NCI-H1436 (cell line): ENCODE measurements around the gene ELOVL1.

Source experiments
- DNase-seq: peaks from one replicate; lab custom pipeline; 2025; lab: John Stamatoyannopoulos, UW

Gene ELOVL1

DNA sequence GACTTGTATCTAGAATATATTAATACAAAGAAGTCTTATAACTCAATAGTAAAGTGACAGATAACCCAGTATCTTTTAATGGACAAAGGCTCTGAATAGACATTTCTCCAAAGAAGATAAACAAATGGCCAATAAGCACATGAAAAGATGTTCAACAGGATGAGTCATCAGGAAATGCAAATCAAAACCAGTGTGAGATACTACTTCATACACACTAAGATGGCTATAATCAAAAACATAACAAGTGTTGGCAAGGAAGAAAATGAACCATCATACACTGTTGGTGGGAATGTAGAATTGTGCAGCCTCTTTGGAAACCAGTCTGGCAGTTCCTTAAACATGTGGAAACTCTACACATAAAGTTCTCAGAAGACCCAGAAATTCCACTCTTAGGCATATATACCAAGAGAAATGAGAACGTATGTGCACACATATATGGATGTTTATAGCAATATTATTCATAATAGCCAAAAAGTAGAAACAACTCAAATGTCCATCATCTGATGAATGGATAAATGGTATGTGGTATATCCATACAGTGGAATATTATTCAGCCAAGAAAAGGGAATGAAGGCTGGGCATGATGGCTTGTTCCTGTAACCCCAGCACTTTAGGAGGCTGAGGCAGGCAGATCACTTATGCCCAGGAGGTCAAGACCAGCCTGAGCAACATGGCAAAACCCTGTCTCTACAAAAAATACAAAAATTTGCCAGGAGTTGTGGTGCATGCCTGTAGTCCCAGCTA lies 40.1 kb downstream of the ELOVL1 start:
- no peak for DNase-seq

DNA sequence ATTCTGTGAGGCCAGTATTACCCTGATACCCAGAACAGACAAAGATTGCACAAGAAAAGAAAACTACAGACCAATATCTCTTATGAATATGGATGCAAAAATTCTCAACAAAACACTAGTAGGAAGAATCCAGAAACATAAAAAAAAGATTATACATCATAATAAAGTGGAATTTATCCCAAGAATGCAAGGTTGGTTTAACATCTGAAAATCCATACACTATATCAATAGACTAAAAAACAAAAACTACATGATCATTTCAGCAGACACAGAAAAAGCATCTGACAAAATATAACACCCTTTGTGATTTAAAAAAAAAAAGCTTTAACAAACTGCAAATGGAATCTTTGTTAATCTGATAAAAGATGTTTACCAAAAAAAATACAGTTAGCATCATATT lies 42.4 kb downstream of the ELOVL1 start:
- DNase-seq: no peak

DNA sequence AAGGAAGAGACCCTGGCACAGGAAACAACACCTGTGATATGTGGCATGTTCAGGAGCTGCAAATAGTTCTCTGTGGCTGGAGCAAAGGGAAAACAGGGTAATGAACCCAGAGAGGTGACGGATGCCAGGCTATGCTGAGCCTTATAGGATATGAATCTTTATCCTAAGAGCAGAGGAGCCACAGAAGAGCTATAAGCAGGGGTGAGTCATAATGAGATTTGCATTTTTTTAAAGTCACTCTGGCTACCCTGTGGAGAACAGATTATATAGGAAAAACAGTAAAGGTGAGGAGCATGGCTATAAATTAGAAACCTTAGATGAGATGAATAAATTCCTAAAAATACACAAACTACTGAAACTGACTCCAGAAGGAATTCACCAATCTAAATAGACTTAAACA lies 43.0 kb downstream of the ELOVL1 start:
- DNase-seq: no peak

- DNase-seq: no peak
Observed at GRCh38 chr1:43322506-43322905, 45.3 kb downstream of the ELOVL1 start.

- DNase-seq: no peak
Observed at GRCh38 chr1:43321331-43321891, 46.4 kb downstream of the ELOVL1 start.

DNA sequence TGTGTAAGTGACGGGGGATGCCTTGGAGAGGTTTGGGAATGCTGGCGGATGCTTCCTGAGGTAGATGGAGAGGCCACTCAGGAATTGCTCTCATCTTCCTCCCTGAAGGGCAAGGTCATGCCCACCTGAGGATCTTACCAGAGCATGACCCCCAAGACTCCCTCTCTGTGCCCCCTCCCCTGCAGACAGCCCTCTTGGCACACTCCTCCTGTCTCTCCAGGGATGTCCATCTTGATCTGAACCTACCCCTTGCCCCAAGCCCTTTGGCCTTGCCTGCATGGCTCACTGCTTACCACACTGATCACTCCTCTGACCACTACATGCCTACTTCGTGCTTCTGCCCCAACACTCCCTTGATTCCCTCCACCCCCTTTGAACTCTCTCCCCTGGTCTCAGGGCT lies 48.0 kb downstream of the ELOVL1 start:
- no peak for DNase-seq

DNA sequence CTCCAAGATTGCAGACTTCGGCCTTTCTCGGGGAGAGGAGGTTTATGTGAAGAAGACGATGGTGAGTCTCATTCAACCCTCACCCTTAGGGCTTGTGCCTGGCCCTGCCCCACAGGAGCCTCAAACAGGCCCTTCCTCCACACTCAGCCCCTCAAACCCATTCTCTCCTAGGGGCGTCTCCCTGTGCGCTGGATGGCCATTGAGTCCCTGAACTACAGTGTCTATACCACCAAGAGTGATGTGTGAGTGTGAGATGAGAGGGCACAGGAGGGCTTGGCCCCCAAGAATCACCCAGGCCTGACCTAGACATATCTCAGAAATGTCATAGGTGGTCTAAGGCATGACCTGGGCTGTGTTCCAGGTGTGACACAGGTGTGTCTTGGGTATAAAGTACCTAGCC lies 48.5 kb downstream of the ELOVL1 start:
- DNase-seq: no peak

- DNase-seq: no peak
Observed at GRCh38 chr1:43318831-43319230, 49.0 kb downstream of the ELOVL1 start.

- no peak for DNase-seq
Observed at GRCh38 chr1:43317817-43318471, 49.9 kb downstream of the ELOVL1 start.

DNA sequence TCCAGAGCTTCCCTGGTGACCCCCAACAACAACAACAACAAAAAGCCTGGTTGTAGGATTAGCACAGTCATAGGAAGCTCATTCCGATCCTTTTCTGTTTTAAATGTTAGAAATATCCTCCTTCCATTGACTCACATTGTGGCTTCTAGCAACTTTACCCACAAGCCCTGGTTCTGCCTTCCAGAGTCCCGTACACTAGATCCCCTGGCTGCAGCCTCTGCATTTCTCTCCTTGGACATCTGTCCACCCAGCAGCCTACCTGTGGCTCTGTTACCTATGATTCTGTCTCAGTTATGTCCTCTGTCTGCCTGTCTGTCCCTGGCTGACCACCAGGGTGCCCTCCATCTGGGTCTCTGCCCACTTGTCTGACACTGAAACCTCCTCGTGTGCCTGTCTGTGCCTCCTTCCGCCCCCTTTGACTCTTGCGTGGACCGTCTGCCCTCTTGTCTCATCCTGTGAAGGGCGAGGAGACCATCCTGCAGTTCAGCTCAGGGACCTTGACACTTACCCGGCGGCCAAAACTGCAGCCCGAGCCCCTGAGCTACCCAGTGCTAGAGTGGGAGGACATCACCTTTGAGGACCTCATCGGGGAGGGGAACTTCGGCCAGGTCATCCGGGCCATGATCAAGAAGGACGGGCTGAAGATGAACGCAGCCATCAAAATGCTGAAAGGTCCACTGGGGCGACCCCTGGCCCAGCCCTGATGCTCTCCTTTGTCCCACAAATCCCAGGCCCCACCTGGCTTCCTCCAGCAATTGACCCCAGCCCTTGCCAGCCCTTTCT lies 50.9 kb downstream of the ELOVL1 start:
- DNase-seq: no peak

DNA sequence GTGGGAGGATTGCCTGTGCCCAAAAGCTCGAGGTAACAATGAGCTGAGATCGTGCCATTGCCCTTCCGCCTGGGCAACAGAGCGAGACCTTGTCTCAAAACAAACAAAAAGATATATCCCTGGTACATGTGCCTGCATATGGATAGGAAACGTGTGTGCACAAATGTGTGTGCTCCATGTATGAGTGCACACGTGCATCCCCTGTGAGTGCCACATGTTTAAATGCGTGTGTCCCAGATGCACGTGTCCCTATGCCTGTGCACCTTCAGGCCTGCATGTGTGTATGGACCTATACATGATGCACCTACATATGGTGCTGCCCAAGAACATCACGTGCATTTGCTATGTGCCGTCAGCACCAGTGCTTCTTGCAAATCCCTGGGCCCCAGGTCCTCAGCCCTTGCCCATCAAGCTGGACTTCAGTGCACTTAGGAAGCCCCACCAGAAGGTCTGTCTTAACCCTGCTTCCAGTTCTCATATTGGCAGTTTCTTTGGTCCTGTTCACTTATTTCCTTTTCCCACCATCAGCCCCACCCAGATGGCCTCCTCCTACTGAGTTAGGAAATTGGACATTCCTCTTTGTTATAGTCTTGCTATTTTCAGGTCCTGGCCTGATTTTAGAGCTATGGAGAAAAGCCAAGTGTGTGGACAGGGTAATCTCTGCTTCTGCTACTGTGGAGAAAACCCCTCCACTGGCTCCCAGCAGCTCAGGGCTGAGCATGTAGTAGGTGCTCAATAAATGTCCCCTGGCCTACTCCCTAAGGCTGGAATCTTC lies 51.7 kb downstream of the ELOVL1 start:
- DNase-seq: no peak

- DNase-seq: no peak
Observed at GRCh38 chr1:43315481-43315880, 52.3 kb downstream of the ELOVL1 start.

DNA sequence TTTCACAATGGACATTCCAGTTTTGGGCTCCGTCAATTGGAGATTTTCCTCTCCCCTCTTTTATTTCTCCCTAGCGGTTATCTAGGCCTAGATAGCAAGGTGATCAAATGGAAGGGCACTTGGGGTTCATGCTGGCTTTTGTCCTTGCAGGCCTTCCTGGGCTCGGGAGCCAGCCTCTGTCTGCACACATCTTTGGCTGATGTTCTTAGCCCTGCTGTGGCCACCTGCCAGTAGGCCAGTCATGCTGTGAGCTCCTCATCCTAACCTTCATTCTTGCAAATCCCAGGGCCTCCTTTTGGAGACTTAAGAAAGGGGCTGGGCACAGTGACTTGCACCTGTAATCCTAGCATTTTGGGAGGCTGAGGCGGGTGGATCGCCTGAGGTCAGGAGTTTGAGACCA lies 53.6 kb downstream of the ELOVL1 start:
- no peak for DNase-seq

DNA sequence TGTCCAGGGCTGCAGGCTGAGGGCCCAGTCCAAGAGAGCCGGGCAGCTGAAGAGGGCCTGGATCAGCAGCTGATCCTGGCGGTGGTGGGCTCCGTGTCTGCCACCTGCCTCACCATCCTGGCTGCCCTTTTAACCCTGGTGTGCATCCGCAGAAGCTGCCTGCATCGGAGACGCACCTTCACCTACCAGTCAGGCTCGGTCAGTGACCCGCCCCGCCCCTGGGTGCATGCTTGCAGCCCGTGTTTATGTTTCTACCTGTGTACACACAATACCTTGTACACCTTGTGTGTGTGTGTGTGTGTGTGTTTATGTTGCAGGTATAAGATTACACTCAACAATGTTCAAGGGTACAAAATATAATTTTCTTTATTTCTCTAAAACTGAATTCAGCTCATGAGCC lies 54.0 kb downstream of the ELOVL1 start:
- DNase-seq: no peak
